GM21390 (cell line): ENCODE results near the gene DAAM1.

Experiments used
- ATAC-seq: cut with Tn5 transposase; IDR thresholded peaks from one replicate; pipeline ENCODE4 v1.9.1; 2021; ENCODE audit not compliant: unreplicated experiment

The DAAM1 gene

GRCh38 chr14:59417311-59417710, 228.8 kb downstream of the DAAM1 start:
- no peak for ATAC-seq

- ATAC-seq = no peak
Measured at GRCh38 chr14:59419303-59419702, 230.8 kb downstream of the DAAM1 start.
